ENCODE data around the gene SPATA13. TPM values are rescaled to one million over a fixed set of nuclear protein-coding genes. Genes with fewer than 3 reads are reported as not detected.

The SPATA13 gene
- polyA plus RNA-seq, 1 experiment: 3.6 TPM

- TF ChIP-seq, protein P1, sequence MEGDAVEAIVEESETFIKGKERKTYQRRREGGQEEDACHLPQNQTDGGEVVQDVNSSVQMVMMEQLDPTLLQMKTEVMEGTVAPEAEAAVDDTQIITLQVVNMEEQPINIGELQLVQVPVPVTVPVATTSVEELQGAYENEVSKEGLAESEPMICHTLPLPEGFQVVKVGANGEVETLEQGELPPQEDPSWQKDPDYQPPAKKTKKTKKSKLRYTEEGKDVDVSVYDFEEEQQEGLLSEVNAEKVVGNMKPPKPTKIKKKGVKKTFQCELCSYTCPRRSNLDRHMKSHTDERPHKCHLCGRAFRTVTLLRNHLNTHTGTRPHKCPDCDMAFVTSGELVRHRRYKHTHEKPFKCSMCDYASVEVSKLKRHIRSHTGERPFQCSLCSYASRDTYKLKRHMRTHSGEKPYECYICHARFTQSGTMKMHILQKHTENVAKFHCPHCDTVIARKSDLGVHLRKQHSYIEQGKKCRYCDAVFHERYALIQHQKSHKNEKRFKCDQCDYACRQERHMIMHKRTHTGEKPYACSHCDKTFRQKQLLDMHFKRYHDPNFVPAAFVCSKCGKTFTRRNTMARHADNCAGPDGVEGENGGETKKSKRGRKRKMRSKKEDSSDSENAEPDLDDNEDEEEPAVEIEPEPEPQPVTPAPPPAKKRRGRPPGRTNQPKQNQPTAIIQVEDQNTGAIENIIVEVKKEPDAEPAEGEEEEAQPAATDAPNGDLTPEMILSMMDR (IDR thresholded peaks at IDR 0.05; ENCODE audit: insufficient read depth, low read depth, low read length): no peak
- ChIA-PET POLR2A (no interaction called here), CTCF (interaction anchor here (0.6 to 1.2 kb wide), 3 partner anchors 28 to 112 kb away, joined by 3 to 4 read pairs (median 3); partner anchors contain the start of gene SPATA13)
- H3K4me3 ChIP-seq (ENCODE audit: low read depth, low read length): no peak overlapping the region
- H3K36me3 ChIP-seq (ENCODE audit: control insufficient read depth, insufficient read depth, low read length): no peaks in the 10 kb centered on the region
- no peaks in the 10 kb centered on the region for H3K27me3 ChIP-seq (ENCODE audit: control insufficient read depth, insufficient read depth, low read length)
- DNase-seq (ENCODE audit: low read depth): no peak
These were observed 27.3 kb upstream of the SPATA13 start for GRCh38 chr13:24133021-24133795.

DNA sequence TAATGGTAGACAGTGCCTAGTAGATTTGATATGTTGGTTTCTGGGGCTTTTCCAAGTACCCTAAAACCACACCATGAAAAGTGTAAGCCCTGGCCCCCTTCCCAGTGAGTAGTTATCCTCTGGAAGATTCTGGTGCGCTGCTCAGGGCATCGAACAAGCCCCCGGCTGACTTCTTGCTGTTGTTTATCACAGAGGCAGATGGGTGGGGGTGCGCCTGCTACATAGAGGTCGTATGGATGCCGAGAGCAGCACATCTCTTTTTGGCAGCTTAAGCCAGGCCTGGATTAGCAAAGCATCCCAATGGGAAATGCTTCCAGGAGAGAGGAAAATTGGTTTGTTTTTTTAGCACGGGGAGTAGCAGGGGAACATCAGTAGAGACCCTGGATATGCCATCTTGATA lies 26.3 kb upstream of the SPATA13 start:
- Histone ChIP-seq H3K36me3 (ENCODE audit: control insufficient read depth, insufficient read depth, low read length) (no peaks in the 10 kb centered on the region), H3K27me3 (ENCODE audit: control insufficient read depth, insufficient read depth, low read length) (no peaks in the 10 kb centered on the region), H3K4me3 (ENCODE audit: low read depth, low read length) (no peak overlapping the region)
- DNase-seq (ENCODE audit: low read depth): no peak
- TF ChIP-seq, protein P1 (IDR thresholded peaks at IDR 0.05; ENCODE audit: insufficient read depth, low read depth, low read length): no peak
- POLR2A ChIA-PET: no interaction called here
- CTCF ChIA-PET: interaction anchor here (1.1 to 2.9 kb wide), 2 partner anchors 11 to 81 kb away, joined by 3 to 11 read pairs; no protein-coding TSS in a partner anchor

- Histone ChIP-seq H3K4me3 (ENCODE audit: low read depth, low read length) (no peak overlapping the region), H3K36me3 (ENCODE audit: control insufficient read depth, insufficient read depth, low read length) (no peaks in the 10 kb centered on the region), H3K27me3 (ENCODE audit: control insufficient read depth, insufficient read depth, low read length) (no peaks in the 10 kb centered on the region)
- no peak for DNase-seq (ENCODE audit: low read depth)
- CTCF ChIA-PET: interaction anchor here (1.1 to 2.9 kb wide), 2 partner anchors 10 to 82 kb away, joined by 3 to 11 read pairs; no protein-coding TSS in a partner anchor
- POLR2A ChIA-PET: no interaction called here
- TF ChIP-seq, protein P1 (IDR thresholded peaks at IDR 0.05; ENCODE audit: insufficient read depth, low read depth, low read length): no peak
These were observed 25.8 kb upstream of the SPATA13 start for GRCh38 chr13:24134757-24135156.

- Histone ChIP-seq H3K36me3 (ENCODE audit: control insufficient read depth, insufficient read depth, low read length) (no peaks in the 10 kb centered on the region), H3K27me3 (ENCODE audit: control insufficient read depth, insufficient read depth, low read length) (no peaks in the 10 kb centered on the region), H3K4me3 (ENCODE audit: low read depth, low read length) (no peak overlapping the region)
- DNase-seq (ENCODE audit: low read depth): no peak
- TF ChIP-seq, protein P1 (IDR thresholded peaks at IDR 0.05; ENCODE audit: insufficient read depth, low read depth, low read length): no peak
- ChIA-PET CTCF (interaction anchor here (0.6 to 2.9 kb wide), 3 partner anchors 83 to 347 kb away, joined by 3 to 11 read pairs (median 4); no protein-coding TSS in a partner anchor), POLR2A (interaction anchor here (0.6 kb wide), 1 partner anchor 10 kb away, joined by 3 read pairs; no protein-coding TSS in a partner anchor)
These were observed 24.7 kb upstream of the SPATA13 start for GRCh38 chr13:24135674-24136300.

DNA sequence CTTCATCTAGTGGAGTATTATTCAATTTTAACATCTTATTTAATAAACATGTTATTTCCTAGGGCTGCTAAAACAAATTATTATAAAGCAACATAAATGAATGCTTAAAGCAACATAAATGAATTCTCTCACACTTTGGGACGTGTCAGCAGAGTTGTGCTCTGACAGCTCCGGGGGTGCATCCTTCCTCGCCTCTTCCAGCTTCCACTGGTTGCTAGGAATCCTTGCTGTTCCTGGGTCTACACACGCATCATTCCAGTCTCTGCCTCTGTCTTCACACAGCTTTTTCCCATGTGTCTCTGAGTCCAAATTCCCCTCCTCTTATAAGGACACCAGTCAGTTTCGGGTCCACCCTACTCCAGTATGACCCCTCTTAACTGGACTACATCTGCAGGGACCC lies 21.6 kb upstream of the SPATA13 start:
- ChIA-PET CTCF (interaction anchor here (0.9 kb wide), 1 partner anchor 10 kb away, joined by 3 read pairs; no protein-coding TSS in a partner anchor), POLR2A (no interaction called here)
- H3K4me3 ChIP-seq (ENCODE audit: low read depth, low read length): no peak overlapping the region
- TF ChIP-seq, protein P1 (IDR thresholded peaks at IDR 0.05; ENCODE audit: insufficient read depth, low read depth, low read length): no peak
- DNase-seq (ENCODE audit: low read depth): no peak
- no peaks in the 10 kb centered on the region for H3K27me3 ChIP-seq (ENCODE audit: control insufficient read depth, insufficient read depth, low read length)
- H3K36me3 ChIP-seq (ENCODE audit: control insufficient read depth, insufficient read depth, low read length): no peaks in the 10 kb centered on the region
